Endothelial cell of umbilical vein (primary cell): ENCODE data around the gene ZNF83. TPM values are rescaled to one million over a fixed set of nuclear protein-coding genes. Genes with fewer than 3 reads are reported as not detected.
A peak's percentile ranks its signal among the peaks of the same experiment; 100 is the strongest.
"Not testable (repeated sequence)": the region's sequence is repeated elsewhere in the genome, so short reads cannot be mapped to it uniquely, and the experiment has no call there.

ENCODE experiments used
- BruUV-seq: library from RNA; stranded (reverse); fragments of 400-500 nt; replicated peaks from 2 replicates; lab custom pipeline; 2021; lab: Mats Ljungman, UMichigan
- CTCF ChIA-PET: fragments of 300-600, 350-600 bp; sonication (Branson Sonifier 250); formaldehyde crosslinking; loops from one replicate; lab custom pipeline; 2021; ENCODE audit warnings: antibody characterized with exemption, inconsistent platforms; lab: Charles Lee
- POLR2A ChIA-PET: fragments of 300-600, 350-600 bp; sonication (Branson Sonifier 250); formaldehyde crosslinking; loops from one replicate; lab custom pipeline; 2021; ENCODE audit warnings: antibody characterized with exemption, inconsistent platforms; lab: Charles Lee
- DNase-seq: peaks from one replicate; pipeline ENCODE4 v3.0.0-alpha.2; 2011; ENCODE audit warnings: low read depth, low spot score
- FAIRE-seq: peaks from 2 replicates; lab custom pipeline; 2011; peaks lifted over from hg19 to GRCh38; lab: Jason Lieb, UNC
- H2AFZ ChIP-seq: 2 replicates; pipeline ENCODE4 v1.6.0; 2012; ENCODE audit warnings: low read depth, low read length, control low read depth, inconsistent platforms
- H3K27ac ChIP-seq: 2 replicates; pipeline ENCODE4 v1.5.1; 2011; ENCODE audit warnings: low read depth, mild to moderate bottlenecking, control low read depth, low read length, moderate library complexity; ENCODE audit not compliant: insufficient read depth
- H3K27me3 ChIP-seq, 2 experiments: 2 replicates each; pipeline versions ENCODE4 v1.6.0 to v1.6.1; 2011; ENCODE audit warnings: low read length in 2 of 2, mixed read lengths in 1 of 2; ENCODE audit not compliant: control insufficient read depth in 2 of 2, insufficient read depth in 2 of 2
- H3K36me3 ChIP-seq, 2 experiments: 2 replicates in 1 of 2; 3 replicates in 1 of 2; pipeline ENCODE4 v1.5.1; 2011; ENCODE audit warnings: low read length in 2 of 2, mild to moderate bottlenecking in 1 of 2, moderate library complexity in 1 of 2; ENCODE audit not compliant: control insufficient read depth in 2 of 2, insufficient read depth in 2 of 2; ENCODE audit errors: extremely low read depth in 1 of 2
- H3K4me1 ChIP-seq: 3 replicates; pipeline ENCODE4 v1.5.1; 2011; ENCODE audit warnings: mild to moderate bottlenecking, low read length; ENCODE audit not compliant: control insufficient read depth, insufficient read depth; ENCODE audit errors: extremely low read depth
- H3K4me2 ChIP-seq: 2 replicates; pipeline ENCODE4 v1.6.1; 2011; ENCODE audit warnings: low read length, control low read depth, mixed read lengths; ENCODE audit not compliant: insufficient read depth
- H3K4me3 ChIP-seq, 3 experiments: fragments of 200-600 bp in 1 of 3; sonication (generic), shearing (Covaris generic) in 1 of 3; replicated peaks in 1 of 3; 2 replicates each; pipeline ENCODE4 v1.5.1; 2011 to 2016; ENCODE audit warnings: control low read depth in 3 of 3, low read length in 3 of 3, mild to moderate bottlenecking in 2 of 3, inconsistent platforms in 1 of 3, low read depth in 1 of 3, moderate library complexity in 1 of 3; ENCODE audit not compliant: insufficient read depth in 1 of 3
- H3K79me2 ChIP-seq: 2 replicates; pipeline ENCODE4 v1.6.0; 2012; ENCODE audit warnings: low read length, inconsistent platforms; ENCODE audit not compliant: control insufficient read depth, insufficient read depth
- H3K9ac ChIP-seq: replicated peaks from 2 replicates; pipeline ENCODE3; 2011; ENCODE audit warnings: low read length, control low read depth; ENCODE audit not compliant: insufficient read depth; ENCODE audit errors: extremely low read depth
- H3K9me1 ChIP-seq: replicated peaks from 3 replicates; pipeline ENCODE4 v1.6.0; 2011; ENCODE audit warnings: mild to moderate bottlenecking, low read length; ENCODE audit not compliant: control insufficient read depth, insufficient read depth; ENCODE audit errors: extremely low read depth
- H3K9me3 ChIP-seq: replicated peaks from 2 replicates; pipeline ENCODE4 v1.5.1; 2012; ENCODE audit warnings: low read length, inconsistent platforms; ENCODE audit not compliant: control insufficient read depth, insufficient read depth
- H4K20me1 ChIP-seq: replicated peaks from 2 replicates; pipeline ENCODE3; 2011; ENCODE audit warnings: mild to moderate bottlenecking, low read length; ENCODE audit not compliant: control insufficient read depth, insufficient read depth; ENCODE audit errors: extremely low read depth
- FOS ChIP-seq: IDR thresholded peaks from 2 replicates; pipeline ENCODE4 v1.6.1; 2011; ENCODE audit warnings: mild to moderate bottlenecking, low read length, moderate library complexity, borderline replicate concordance; ENCODE audit not compliant: insufficient read depth
- MYC ChIP-seq: IDR thresholded peaks from one replicate; pipeline ENCODE4 v1.6.1; 2011; ENCODE audit warnings: mild to moderate bottlenecking, low read depth, low read length
- POLR2A ChIP-seq: IDR thresholded peaks from 2 replicates; pipeline ENCODE4 v1.6.1; 2012; ENCODE audit warnings: low read depth, mild to moderate bottlenecking, control low read depth, low read length
- POLR2AphosphoS5 ChIP-seq: IDR thresholded peaks from 2 replicates; pipeline ENCODE4 v1.6.1; 2012; ENCODE audit warnings: low read depth, mild to moderate bottlenecking, control low read depth, low read length, moderate library complexity; ENCODE audit not compliant: insufficient read depth
- dilution Hi-C: fragments of 300-500 bp; cut with MboI; formaldehyde crosslinking; loops from one replicate; pipeline ENCODE4 v1.15.0; 2019; ENCODE audit warnings: low sequenced_read_pairs; ENCODE audit not compliant: extremely low pct_ligation_motif_present
- intact Hi-C: fragments of 100-400 bp; cut with micrococcal nuclease; formaldehyde crosslinking; loops from one replicate; pipeline ENCODE4 v1.10.0; 2022
- polyA plus RNA-seq, 4 experiments: library from polyadenylated mRNA; depleted of rRNA in 3 of 4; stranded (reverse) in 3 of 4; unstranded in 1 of 4; fragments of >200 nt; gene quantifications; 2 replicates each; pipeline versions ENCODE4 v1.2.1 to v1.2.3, GENCODE V29; 2011 to 2012; ENCODE audit warnings: missing spikeins in 1 of 4
- total RNA-seq: library from RNA; stranded (reverse); gene quantifications from 2 replicates; pipeline ENCODE4 v1.2.3, GENCODE V29; 2021
- TF ChIP-seq, protein P1 (sequence below): IDR thresholded peaks from 2 replicates; pipeline ENCODE4 v1.6.1; 2011; ENCODE audit not compliant: insufficient read depth, insufficient read length
- TF ChIP-seq, protein P2 (sequence below), 2 donors: IDR thresholded peaks; 1 replicate in 1 of 2; 2 replicates in 1 of 2; pipeline ENCODE4 v1.5.1; 2011; ENCODE audit warnings: low read length in 2 of 2, mild to moderate bottlenecking in 2 of 2, moderate library complexity in 2 of 2, control low read depth in 1 of 2, inconsistent platforms in 1 of 2, low read depth in 1 of 2; ENCODE audit not compliant: insufficient read depth in 1 of 2; ENCODE audit errors: extremely low read depth in 1 of 2

ZNF83 gene
- total and polyA plus RNA-seq, 2 donors (not counting 3 experiments of a cell fraction or from before 2014, with no cell fraction given) = 32.3 to 41.4 TPM

DNA sequence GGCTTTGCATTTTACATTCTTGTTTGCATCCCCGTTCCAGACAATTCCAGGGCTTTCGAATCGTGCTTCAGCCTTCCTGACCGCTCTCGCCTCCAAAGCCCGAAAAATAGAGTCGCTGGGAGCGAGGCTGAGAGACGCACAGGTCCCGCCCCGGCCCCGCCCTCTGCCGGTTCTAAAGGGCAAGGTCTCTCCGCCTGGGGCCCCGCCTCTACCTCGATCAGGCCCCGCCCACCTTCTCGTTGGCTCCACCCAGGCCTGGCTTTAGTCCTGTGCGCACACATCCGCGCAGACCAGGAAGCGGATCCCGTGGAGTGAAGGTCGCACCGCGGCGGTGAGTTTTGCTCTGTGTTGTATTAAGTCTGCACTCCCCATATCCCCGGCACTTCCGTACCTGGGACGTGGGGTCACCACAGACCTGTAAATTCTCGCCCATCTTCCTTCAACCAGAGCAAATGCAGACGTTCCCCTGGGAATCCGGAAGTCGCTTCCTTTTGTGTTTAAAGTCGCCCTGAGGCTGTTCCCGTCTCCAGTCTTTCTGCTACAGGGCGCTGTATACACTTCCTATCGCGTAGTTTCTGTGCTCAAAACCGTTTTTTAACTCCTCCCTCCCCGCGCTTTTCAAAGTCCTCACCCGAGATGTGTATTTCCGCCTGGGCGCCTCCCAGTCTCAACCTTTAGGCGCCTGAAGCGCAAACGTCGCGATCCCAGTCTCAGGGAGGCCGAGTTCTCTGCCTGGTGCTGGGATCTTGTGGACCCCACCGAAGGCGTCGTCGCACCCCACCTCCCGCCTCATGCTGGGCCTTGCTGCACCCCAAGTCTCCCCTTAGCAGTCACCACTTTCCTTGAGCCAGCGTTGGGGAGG, 67.9 kb downstream of the ZNF83 start, which contains the start of gene ZNF701:
TSS of gene ZNF701 (plus strand) at position 288 of the 862 bp plus-strand sequence. CDS start 3,861 bp downstream, outside the sequence.
- DNase-seq = peak; percentile 95
- no peaks in the 10 kb centered on the region for H3K9me3 ChIP-seq
- ChIA-PET POLR2A (no interaction called here), CTCF (no interaction called here)
- H4K20me1 ChIP-seq = no peaks in the 10 kb centered on the region
- peaks cover 0 to 5% of the 10 kb centered on the region in 2 experiments for H3K36me3 ChIP-seq
- H3K79me2 ChIP-seq = peaks cover 6% of the 10 kb centered on the region
- H3K9ac ChIP-seq = peak within 1 kb of the TSS; percentile 91
- H3K4me1 ChIP-seq = no peaks in the 10 kb centered on the region
- peak within 1 kb of the TSS; percentile 75 for H3K27ac ChIP-seq
- H3K9me1 ChIP-seq = no peaks in the 10 kb centered on the region
- H3K4me3 ChIP-seq = peak within 1 kb of the TSS; percentile 32 to 81 (median 64)
- TSS peak; percentile 82 for BruUV-seq
- TF ChIP-seq, protein P1, sequence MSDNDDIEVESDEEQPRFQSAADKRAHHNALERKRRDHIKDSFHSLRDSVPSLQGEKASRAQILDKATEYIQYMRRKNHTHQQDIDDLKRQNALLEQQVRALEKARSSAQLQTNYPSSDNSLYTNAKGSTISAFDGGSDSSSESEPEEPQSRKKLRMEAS = no peak
- TF ChIP-seq FOS = no peak
- TF ChIP-seq POLR2AphosphoS5 = peak; percentile 89
- TF ChIP-seq, protein P2, sequence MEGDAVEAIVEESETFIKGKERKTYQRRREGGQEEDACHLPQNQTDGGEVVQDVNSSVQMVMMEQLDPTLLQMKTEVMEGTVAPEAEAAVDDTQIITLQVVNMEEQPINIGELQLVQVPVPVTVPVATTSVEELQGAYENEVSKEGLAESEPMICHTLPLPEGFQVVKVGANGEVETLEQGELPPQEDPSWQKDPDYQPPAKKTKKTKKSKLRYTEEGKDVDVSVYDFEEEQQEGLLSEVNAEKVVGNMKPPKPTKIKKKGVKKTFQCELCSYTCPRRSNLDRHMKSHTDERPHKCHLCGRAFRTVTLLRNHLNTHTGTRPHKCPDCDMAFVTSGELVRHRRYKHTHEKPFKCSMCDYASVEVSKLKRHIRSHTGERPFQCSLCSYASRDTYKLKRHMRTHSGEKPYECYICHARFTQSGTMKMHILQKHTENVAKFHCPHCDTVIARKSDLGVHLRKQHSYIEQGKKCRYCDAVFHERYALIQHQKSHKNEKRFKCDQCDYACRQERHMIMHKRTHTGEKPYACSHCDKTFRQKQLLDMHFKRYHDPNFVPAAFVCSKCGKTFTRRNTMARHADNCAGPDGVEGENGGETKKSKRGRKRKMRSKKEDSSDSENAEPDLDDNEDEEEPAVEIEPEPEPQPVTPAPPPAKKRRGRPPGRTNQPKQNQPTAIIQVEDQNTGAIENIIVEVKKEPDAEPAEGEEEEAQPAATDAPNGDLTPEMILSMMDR (IDR thresholded peaks at IDR 0.05; ENCODE audit: extremely low read depth in 1 of 2, insufficient read depth in 1 of 2, low read depth in 1 of 2, low read length in 2 of 2) = peak in 1 of 2 donors; percentile 18
- TF ChIP-seq POLR2A = peak; percentile 96
- no peak for TF ChIP-seq MYC
- intact Hi-C loops = loop anchor here (1.0 kb wide), 2 partner anchors 43 to 68 kb away; partner anchors contain the start of genes ZNF808 and ZNF83
- H3K4me2 ChIP-seq = peak within 1 kb of the TSS; percentile 69
- H3K27me3 ChIP-seq = no peaks in the 10 kb centered on the region
- dilution Hi-C loops = no loop called here
- H2AFZ ChIP-seq = peak within 1 kb of the TSS; percentile 71
- peak; percentile 81 for FAIRE-seq

DNA sequence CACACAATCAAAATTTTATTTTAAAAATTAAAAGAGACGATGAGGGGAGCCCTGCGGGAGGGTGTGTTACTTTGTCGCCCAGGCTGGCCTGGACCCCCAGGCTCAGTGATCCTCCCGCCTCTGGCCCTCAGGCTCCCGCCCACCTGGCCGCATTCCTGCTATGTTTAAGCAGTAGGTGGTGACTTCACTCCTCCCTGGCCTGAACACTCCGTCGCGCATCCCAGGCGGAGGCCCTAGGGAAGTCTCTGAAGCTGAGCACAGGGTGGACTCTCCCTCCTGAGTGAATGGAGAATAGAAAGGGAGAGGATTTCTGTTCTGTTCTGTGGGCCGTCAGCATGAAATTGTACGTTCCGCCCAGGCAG, 68.5 kb downstream of the ZNF83 start:
- intact Hi-C loops = not testable (repeated sequence)

More for the DNA sequence above, 68.5 kb downstream of the ZNF83 start:
- H3K9me3 ChIP-seq, CTCF ChIA-PET, POLR2A ChIA-PET, H3K9me1 ChIP-seq, DNase-seq, H3K27me3 ChIP-seq, BruUV-seq, H4K20me1 ChIP-seq, H3K27ac ChIP-seq, H3K79me2 ChIP-seq, H3K36me3 ChIP-seq, dilution Hi-C loops, H3K9ac ChIP-seq, H3K4me1 ChIP-seq, FAIRE-seq: not testable (repeated sequence)
- Histone ChIP-seq H3K4me2 (peak overlapping the region; percentile 69), H3K4me3 (peak overlapping the region in 2 of 3 experiments; percentile 27 to 48), H2AFZ (peak overlapping the region; percentile 71)
